HCT116 (cell line): Measurements from ENCODE around the gene SRGAP2B. TPM values are rescaled to one million over a fixed set of nuclear protein-coding genes. Genes with fewer than 3 reads are reported as not detected.
"Not testable (repeated sequence)": the region's sequence is repeated elsewhere in the genome, so short reads cannot be mapped to it uniquely, and the experiment has no call there.

Experiments used
- ATAC-seq: fragments of 200-7000 bp; cut with Tn5 transposase; 2 replicates; pipeline ENCODE4 v1.9.1; 2020; ENCODE audit warnings: mild to moderate bottlenecking, moderate library complexity
- BruUV-seq: library from RNA; stranded (reverse); fragments of 400-500 nt; replicated peaks from 2 replicates; lab custom pipeline; 2021; lab: Mats Ljungman, UMichigan
- CTCF ChIA-PET: fragments of 300-600 bp; sonication (Branson Sonifier 250); formaldehyde crosslinking; loops from one replicate; lab custom pipeline; 2021; ENCODE audit warnings: antibody characterized with exemption; lab: Charles Lee
- POLR2A ChIA-PET: fragments of 300-600, 350-600 bp; sonication (Branson Sonifier 250); formaldehyde crosslinking; loops from one replicate; lab custom pipeline; 2021; ENCODE audit warnings: antibody characterized with exemption; lab: Charles Lee
- RAD21 ChIA-PET, 2 experiments: fragments of 300-600 bp; sonication (Branson Sonifier 250); formaldehyde crosslinking; loops; one replicate each; lab custom pipeline; 2023; ENCODE audit warnings: low total read pairs in 2 of 2; ENCODE audit not compliant: uncharacterized antibody in 2 of 2, unreplicated experiment in 2 of 2, low non-redundant PET in 1 of 2; lab: Charles Lee
- DNase-seq: peaks from one replicate; pipeline ENCODE4 v3.0.0-alpha.2; 2010; ENCODE audit warnings: low read depth, low spot score
- H2AFZ ChIP-seq: fragments of 200-600 bp; shearing (Covaris generic), sonication (generic); 2 replicates; pipeline ENCODE4 v1.6.1; 2017; ENCODE audit warnings: low read depth, mixed run types, mixed read lengths, antibody characterized with exemption, low read length; ENCODE audit not compliant: poor library complexity, severe bottlenecking
- H3K27ac ChIP-seq: 2 replicates; pipeline ENCODE4 v1.5.1; 2012; ENCODE audit warnings: low read depth, low read length
- H3K27me3 ChIP-seq: fragments of 200-600 bp; sonication (generic); 2 replicates; pipeline ENCODE4 v1.6.1; 2016; ENCODE audit warnings: mixed run types, low read length, mixed read lengths; ENCODE audit not compliant: insufficient read depth
- H3K36me3 ChIP-seq, 2 experiments: fragments of 200-500 bp in 1 of 2; fragments of 200-600 bp in 1 of 2; sonication (Bioruptor generic) in 1 of 2; sonication (generic) in 1 of 2; 2 replicates each; pipeline versions ENCODE4 v1.5.1 to v1.6.1; 2014 to 2016; ENCODE audit warnings: low read length in 2 of 2, inconsistent platforms in 1 of 2, mixed read lengths in 1 of 2, mixed run types in 1 of 2; ENCODE audit not compliant: insufficient read depth in 2 of 2, control insufficient read depth in 1 of 2
- H3K4me1 ChIP-seq, 2 experiments: fragments of 200-600 bp in 1 of 2; sonication (generic) in 1 of 2; 2 replicates each; pipeline versions ENCODE4 v1.5.1 to v1.6.1; 2012 to 2017; ENCODE audit warnings: low read length in 2 of 2, inconsistent platforms in 1 of 2, mild to moderate bottlenecking in 1 of 2, mixed read lengths in 1 of 2, mixed run types in 1 of 2, moderate library complexity in 1 of 2; ENCODE audit not compliant: insufficient read depth in 2 of 2, control insufficient read depth in 1 of 2
- H3K4me2 ChIP-seq: fragments of 200-600 bp; sonication (generic); 2 replicates; pipeline ENCODE4 v1.6.1; 2017; ENCODE audit warnings: mixed run types, low read length, mixed read lengths
- H3K4me3 ChIP-seq, 2 experiments: fragments of 200-600 bp in 1 of 2; sonication (generic) in 1 of 2; replicated peaks in 1 of 2; 2 replicates each; pipeline ENCODE4 v1.5.1; 2011 to 2016; ENCODE audit warnings: low read length in 2 of 2, control low read depth in 1 of 2, low read depth in 1 of 2, mild to moderate bottlenecking in 1 of 2, mixed read lengths in 1 of 2, mixed run types in 1 of 2
- H3K79me2 ChIP-seq: fragments of 200-600 bp; sonication (generic); 2 replicates; pipeline ENCODE4 v1.6.1; 2017; ENCODE audit warnings: mild to moderate bottlenecking, mixed run types, low read length, moderate library complexity, mixed read lengths; ENCODE audit not compliant: insufficient read depth
- H3K9ac ChIP-seq: fragments of 200-600 bp; sonication (generic); 2 replicates; pipeline ENCODE4 v1.6.1; 2016; ENCODE audit warnings: low read length, mixed read lengths
- H3K9me2 ChIP-seq: fragments of 200-600 bp; sonication (generic), shearing (Covaris generic); 2 replicates; pipeline ENCODE4 v1.6.1; 2017; ENCODE audit warnings: mixed run types, mild to moderate bottlenecking, moderate library complexity; ENCODE audit not compliant: insufficient read depth
- H3K9me3 ChIP-seq, 2 experiments: fragments of 200-500 bp in 1 of 2; fragments of 200-600 bp in 1 of 2; sonication (Bioruptor generic) in 1 of 2; sonication (generic) in 1 of 2; 2 replicates each; pipeline ENCODE4 v1.6.1; 2014 to 2017; ENCODE audit warnings: low read length in 2 of 2, mixed read lengths in 2 of 2, inconsistent platforms in 1 of 2, low read depth in 1 of 2, mild to moderate bottlenecking in 1 of 2, mixed run types in 1 of 2, moderate library complexity in 1 of 2; ENCODE audit not compliant: control insufficient read depth in 1 of 2, insufficient read depth in 1 of 2
- H4K20me1 ChIP-seq: fragments of 200-600 bp; sonication (generic), shearing (Covaris generic); 2 replicates; pipeline ENCODE4 v1.6.1; 2017; ENCODE audit warnings: mixed run types, mild to moderate bottlenecking, moderate library complexity; ENCODE audit not compliant: insufficient read depth
- intact Hi-C: fragments of 100-400 bp; cut with micrococcal nuclease; formaldehyde crosslinking; loops from 2 replicates; pipeline ENCODE4 v1.10.0; 2022
- total RNA-seq: library from RNA; stranded (reverse); gene quantifications from one replicate; pipeline ENCODE4 v1.2.1, GENCODE V29; 2021; ENCODE audit not compliant: unreplicated experiment

SRGAP2B gene
- total RNA-seq, 1 experiment from 2014 or later = 31.2 TPM

DNA sequence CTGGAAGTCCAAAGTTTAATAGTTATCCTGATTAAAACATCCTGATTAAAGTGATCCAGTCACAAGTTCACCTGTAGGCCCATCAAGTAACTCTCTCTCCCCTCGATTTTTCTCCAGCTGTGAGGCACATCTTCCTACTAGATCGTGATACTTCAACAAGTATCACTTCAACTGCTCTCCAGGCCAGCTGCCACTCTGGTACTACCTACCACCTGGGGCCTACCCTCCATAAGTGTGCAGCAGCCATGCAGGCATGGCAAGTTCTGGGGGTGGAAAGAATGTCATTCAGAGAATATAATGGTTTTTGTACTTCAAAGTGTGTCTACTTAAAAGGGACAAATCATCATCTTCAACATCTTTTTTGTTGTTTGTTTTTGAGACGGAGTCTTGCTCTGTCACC, 14.9 kb downstream of the SRGAP2B start:
- H3K36me3 ChIP-seq, H3K9ac ChIP-seq, POLR2A ChIA-PET, DNase-seq, H3K4me2 ChIP-seq, H3K27ac ChIP-seq, CTCF ChIA-PET, H3K9me2 ChIP-seq, H2AFZ ChIP-seq, H4K20me1 ChIP-seq, H3K9me3 ChIP-seq, H3K27me3 ChIP-seq, H3K4me3 ChIP-seq, H3K79me2 ChIP-seq, intact Hi-C loops, BruUV-seq, H3K4me1 ChIP-seq, ATAC-seq, RAD21 ChIA-PET: not testable (repeated sequence)

DNA sequence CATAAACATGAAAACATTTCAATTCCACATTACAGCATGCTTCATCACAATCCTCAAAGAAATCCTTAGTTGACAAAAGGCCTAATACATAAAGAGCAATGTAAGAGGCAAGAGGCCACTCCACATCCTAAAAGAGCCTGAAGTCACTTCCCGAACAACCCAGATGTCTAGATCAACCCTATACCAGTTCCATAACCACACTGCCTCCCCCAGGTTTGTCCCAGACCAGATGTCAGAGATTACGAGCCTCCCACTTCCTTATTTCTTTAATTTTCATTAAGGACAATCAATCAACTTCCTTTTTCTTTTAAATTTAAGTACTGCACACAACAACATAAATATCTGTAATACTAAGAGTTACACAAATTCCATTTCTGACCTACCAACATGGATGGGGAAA, 15.4 kb downstream of the SRGAP2B start:
- H3K4me3 ChIP-seq, RAD21 ChIA-PET, H3K4me1 ChIP-seq, H4K20me1 ChIP-seq, H3K36me3 ChIP-seq, H3K79me2 ChIP-seq, ATAC-seq, POLR2A ChIA-PET, CTCF ChIA-PET, H3K27me3 ChIP-seq, intact Hi-C loops, H3K9me3 ChIP-seq, H3K9ac ChIP-seq, H3K27ac ChIP-seq, H2AFZ ChIP-seq, DNase-seq, H3K4me2 ChIP-seq, H3K9me2 ChIP-seq, BruUV-seq: not testable (repeated sequence)

DNA sequence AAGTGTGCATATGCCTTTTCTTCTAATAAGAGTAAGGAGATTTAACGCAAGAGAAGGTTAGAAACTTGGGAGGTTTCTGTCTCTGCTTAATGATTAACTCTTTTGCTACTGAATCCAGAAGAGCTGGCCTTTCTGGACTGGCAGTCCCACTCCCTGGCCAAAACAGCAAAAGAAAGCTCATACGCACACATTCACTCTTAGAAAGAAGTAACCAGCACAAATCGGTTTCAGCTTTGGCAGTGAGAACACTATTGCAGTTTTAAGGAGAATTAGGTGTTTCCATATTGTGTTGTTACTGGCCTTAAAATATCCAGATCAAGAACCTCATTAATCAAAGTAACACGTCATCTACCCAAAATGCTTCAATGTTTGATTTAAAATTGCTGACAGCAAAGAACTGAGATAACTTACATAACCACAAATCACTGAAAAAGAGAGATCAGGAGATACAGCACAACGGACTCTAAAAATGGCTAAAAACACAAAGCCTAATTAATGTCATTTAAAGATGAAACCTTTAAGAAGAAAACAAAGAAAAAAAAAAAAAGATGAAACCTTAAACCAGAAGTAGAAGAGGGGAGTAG, 16.2 kb downstream of the SRGAP2B start:
- POLR2A ChIA-PET, ATAC-seq, intact Hi-C loops, H3K27ac ChIP-seq, H3K9ac ChIP-seq, H3K4me2 ChIP-seq, H3K27me3 ChIP-seq, CTCF ChIA-PET, BruUV-seq, H3K79me2 ChIP-seq, H3K9me2 ChIP-seq, H3K36me3 ChIP-seq, H4K20me1 ChIP-seq, H3K4me3 ChIP-seq, H3K4me1 ChIP-seq, RAD21 ChIA-PET, DNase-seq, H2AFZ ChIP-seq, H3K9me3 ChIP-seq: not testable (repeated sequence)

DNA sequence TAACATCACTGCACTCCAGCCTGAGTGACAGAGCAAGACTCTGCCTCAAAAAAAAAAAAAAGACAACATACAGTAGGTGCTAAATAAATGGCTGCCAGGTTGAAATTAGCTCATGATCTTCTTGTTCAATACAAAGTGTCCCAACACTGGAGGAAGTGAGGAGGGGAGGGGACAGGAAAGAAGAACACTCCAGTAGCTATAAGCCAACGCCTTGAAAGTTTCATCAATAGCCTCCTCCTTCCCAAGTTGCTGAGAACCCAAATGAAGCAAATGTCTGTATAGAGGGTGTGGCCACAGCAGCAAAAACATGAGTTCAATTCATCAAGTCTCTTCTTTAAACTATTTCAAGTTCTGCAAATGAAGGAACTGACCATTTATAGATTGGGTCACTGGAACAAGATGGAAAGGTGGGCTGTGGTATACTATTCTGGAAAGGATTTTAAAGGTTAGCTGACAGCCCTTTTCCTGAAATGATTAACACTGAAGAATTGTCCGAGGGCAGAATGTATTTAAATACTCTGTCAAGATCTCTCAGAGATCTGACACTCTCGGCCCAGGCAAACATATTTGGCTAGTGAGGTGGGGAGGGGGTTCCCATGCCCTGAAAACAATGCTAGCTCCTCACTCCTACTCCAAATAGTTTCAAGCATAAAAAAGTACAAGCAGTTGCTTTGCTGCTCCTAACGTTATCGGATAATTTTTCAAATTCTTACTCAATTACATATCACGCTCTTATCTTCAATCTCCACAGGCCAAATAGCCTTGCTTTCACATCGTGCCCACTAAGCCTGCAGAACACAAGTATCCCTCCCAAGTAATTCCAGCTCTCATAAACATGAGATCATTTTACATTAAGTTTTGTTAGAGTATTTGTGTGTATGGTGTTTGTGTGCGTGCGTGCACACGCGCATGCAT, 17.0 kb downstream of the SRGAP2B start:
- H3K36me3 ChIP-seq, CTCF ChIA-PET, H3K4me3 ChIP-seq, intact Hi-C loops, H3K9ac ChIP-seq, H3K79me2 ChIP-seq, H4K20me1 ChIP-seq, RAD21 ChIA-PET, DNase-seq, H3K27ac ChIP-seq, H3K4me1 ChIP-seq, H2AFZ ChIP-seq, H3K27me3 ChIP-seq, H3K9me2 ChIP-seq, H3K4me2 ChIP-seq, H3K9me3 ChIP-seq, ATAC-seq, POLR2A ChIA-PET, BruUV-seq: not testable (repeated sequence)
